GM20000 (cell line): ENCODE results near the gene CYB5R2.
"Not testable (repeated sequence)": the region's sequence is repeated elsewhere in the genome, so short reads cannot be mapped to it uniquely, and the experiment has no call there.

ENCODE experiments used
- DNase-seq: peaks from one replicate; pipeline ENCODE4 v3.0.0; 2012; ENCODE audit warnings: low spot score
- CTCF ChIP-seq: IDR thresholded peaks from 2 replicates; pipeline ENCODE4 v1.5.1; 2012; ENCODE audit warnings: mild to moderate bottlenecking, control low read depth; ENCODE audit errors: extremely low read depth, missing control alignments

CYB5R2 gene

GRCh38 chr11:7670641-7671040 lies 2.7 kb downstream of the CYB5R2 start:
- no peak for DNase-seq
- TF ChIP-seq CTCF, result no peak

- TF ChIP-seq CTCF, result no peak
- no peak for DNase-seq
Observed at GRCh38 chr11:7668911-7669310, 4.4 kb downstream of the CYB5R2 start.

GRCh38 chr11:7668464-7668863 lies 4.8 kb downstream of the CYB5R2 start:
- no peak for TF ChIP-seq CTCF
- DNase-seq, result no peak

GRCh38 chr11:7667460-7667859 lies 5.8 kb downstream of the CYB5R2 start:
- DNase-seq, result no peak
- TF ChIP-seq CTCF, result no peak

- DNase-seq, result no peak
Observed at GRCh38 chr11:7666292-7666866, 6.9 kb downstream of the CYB5R2 start.

GRCh38 chr11:7665473-7666291 lies 7.6 kb downstream of the CYB5R2 start:
- peak; percentile 97 for TF ChIP-seq CTCF
- peak; percentile 90 for DNase-seq

More at GRCh38 chr11:7666292-7666866, 6.9 kb downstream of the CYB5R2 start:
- TF ChIP-seq CTCF, result no peak

- no peak for TF ChIP-seq CTCF
- no peak for DNase-seq
Observed at GRCh38 chr11:7664867-7665266, 8.4 kb downstream of the CYB5R2 start.

GRCh38 chr11:7663531-7663930 lies 9.8 kb downstream of the CYB5R2 start:
- DNase-seq, result not testable (repeated sequence)
